KMS-11 (cell line): ENCODE data around the gene VASH2.

Experiments used
- H2AFZ ChIP-seq: fragments of 200-600 bp; sonication (generic); 2 replicates; pipeline ENCODE4 v1.6.1; 2016; ENCODE audit warnings: antibody characterized with exemption, mixed run types, low read depth
- H3K27ac ChIP-seq: fragments of 200-600 bp; sonication (generic); 2 replicates; pipeline ENCODE4 v1.6.1; 2016; ENCODE audit warnings: mild to moderate bottlenecking, mixed run types
- H3K27me3 ChIP-seq: fragments of 200-600 bp; sonication (generic); 2 replicates; pipeline ENCODE4 v1.6.1; 2017; ENCODE audit warnings: mild to moderate bottlenecking, low read depth, mixed run types, moderate library complexity; ENCODE audit not compliant: insufficient read depth
- H3K36me3 ChIP-seq: fragments of 200-600 bp; sonication (generic); 2 replicates; pipeline ENCODE4 v1.6.1; 2017; ENCODE audit warnings: mild to moderate bottlenecking, mixed run types; ENCODE audit not compliant: insufficient read depth
- H3K4me1 ChIP-seq: fragments of 200-600 bp; sonication (generic); 2 replicates; pipeline ENCODE4 v1.6.1; 2016; ENCODE audit warnings: mild to moderate bottlenecking, low read depth, mixed run types; ENCODE audit not compliant: poor library complexity, severe bottlenecking
- H3K4me2 ChIP-seq: fragments of 200-600 bp; sonication (generic); 2 replicates; pipeline ENCODE4 v1.7.0; 2016; ENCODE audit warnings: mild to moderate bottlenecking, mixed run types
- H3K4me3 ChIP-seq: fragments of 200-600 bp; sonication (generic); IDR thresholded peaks from 2 replicates; pipeline ENCODE4 v1.6.1; 2017; ENCODE audit warnings: low read depth, low read length, mixed read lengths; ENCODE audit not compliant: insufficient read depth
- H3K79me2 ChIP-seq: fragments of 200-600 bp; sonication (generic); 2 replicates; pipeline ENCODE4 v1.6.1; 2016; ENCODE audit warnings: low read depth, mixed run types; ENCODE audit not compliant: insufficient read depth
- H3K9ac ChIP-seq: fragments of 200-600 bp; sonication (generic); 2 replicates; pipeline ENCODE4 v1.6.1; 2016; ENCODE audit warnings: mild to moderate bottlenecking, mixed run types
- H4K20me1 ChIP-seq: fragments of 200-600 bp; sonication (generic); 2 replicates; pipeline ENCODE4 v1.6.1; 2016; ENCODE audit warnings: mild to moderate bottlenecking, mixed run types; ENCODE audit not compliant: insufficient read depth
- TF ChIP-seq, protein P1 (sequence below): fragments of 200-600 bp; sonication (generic); conservative IDR thresholded peaks from 2 replicates; pipeline ENCODE4 v1.6.1; 2017; ENCODE audit warnings: low read depth, mild to moderate bottlenecking, antibody characterized with exemption, low read length, moderate library complexity, mixed read lengths

Gene VASH2

GRCh38 chr1:212935387-212935981, 14.9 kb upstream of the VASH2 start:
- TF ChIP-seq, protein P1, sequence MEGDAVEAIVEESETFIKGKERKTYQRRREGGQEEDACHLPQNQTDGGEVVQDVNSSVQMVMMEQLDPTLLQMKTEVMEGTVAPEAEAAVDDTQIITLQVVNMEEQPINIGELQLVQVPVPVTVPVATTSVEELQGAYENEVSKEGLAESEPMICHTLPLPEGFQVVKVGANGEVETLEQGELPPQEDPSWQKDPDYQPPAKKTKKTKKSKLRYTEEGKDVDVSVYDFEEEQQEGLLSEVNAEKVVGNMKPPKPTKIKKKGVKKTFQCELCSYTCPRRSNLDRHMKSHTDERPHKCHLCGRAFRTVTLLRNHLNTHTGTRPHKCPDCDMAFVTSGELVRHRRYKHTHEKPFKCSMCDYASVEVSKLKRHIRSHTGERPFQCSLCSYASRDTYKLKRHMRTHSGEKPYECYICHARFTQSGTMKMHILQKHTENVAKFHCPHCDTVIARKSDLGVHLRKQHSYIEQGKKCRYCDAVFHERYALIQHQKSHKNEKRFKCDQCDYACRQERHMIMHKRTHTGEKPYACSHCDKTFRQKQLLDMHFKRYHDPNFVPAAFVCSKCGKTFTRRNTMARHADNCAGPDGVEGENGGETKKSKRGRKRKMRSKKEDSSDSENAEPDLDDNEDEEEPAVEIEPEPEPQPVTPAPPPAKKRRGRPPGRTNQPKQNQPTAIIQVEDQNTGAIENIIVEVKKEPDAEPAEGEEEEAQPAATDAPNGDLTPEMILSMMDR = no peak
- H3K79me2 ChIP-seq = no peaks in the 10 kb centered on the region
- no peaks in the 10 kb centered on the region for H4K20me1 ChIP-seq
- no peak overlapping the region for H3K9ac ChIP-seq
- no peak overlapping the region for H3K27ac ChIP-seq
- H3K4me2 ChIP-seq = no peak overlapping the region
- H3K4me1 ChIP-seq = no peaks in the 10 kb centered on the region
- no peaks in the 10 kb centered on the region for H3K27me3 ChIP-seq
- H3K36me3 ChIP-seq = no peaks in the 10 kb centered on the region
- no peak overlapping the region for H3K4me3 ChIP-seq
- no peak overlapping the region for H2AFZ ChIP-seq

- Histone ChIP-seq H3K4me2 (no peak overlapping the region), H3K27me3 (no peaks in the 10 kb centered on the region)
Measured at GRCh38 chr1:212937034-212937433, 13.3 kb upstream of the VASH2 start.

GRCh38 chr1:212938846-212939245, 11.5 kb upstream of the VASH2 start:
- no peak overlapping the region for H2AFZ ChIP-seq
- H3K4me3 ChIP-seq = no peak overlapping the region
- no peaks in the 10 kb centered on the region for H3K27me3 ChIP-seq
- no peaks in the 10 kb centered on the region for H3K36me3 ChIP-seq
- H3K4me2 ChIP-seq = no peak overlapping the region
- no peaks in the 10 kb centered on the region for H4K20me1 ChIP-seq
- H3K27ac ChIP-seq = no peak overlapping the region
- no peak overlapping the region for H3K9ac ChIP-seq
- TF ChIP-seq, protein P1 = no peak
- peaks cover 4% of the 10 kb centered on the region for H3K4me1 ChIP-seq
- H3K79me2 ChIP-seq = no peaks in the 10 kb centered on the region

More at GRCh38 chr1:212937034-212937433, 13.3 kb upstream of the VASH2 start:
- no peaks in the 10 kb centered on the region for H3K4me1 ChIP-seq
- TF ChIP-seq, protein P1 = no peak
- no peak overlapping the region for H2AFZ ChIP-seq
- no peak overlapping the region for H3K4me3 ChIP-seq
- no peaks in the 10 kb centered on the region for H4K20me1 ChIP-seq
- no peak overlapping the region for H3K27ac ChIP-seq
- H3K79me2 ChIP-seq = no peaks in the 10 kb centered on the region
- no peaks in the 10 kb centered on the region for H3K36me3 ChIP-seq
- H3K9ac ChIP-seq = no peak overlapping the region

GRCh38 chr1:212941452-212941851, 8.9 kb upstream of the VASH2 start:
- H3K79me2 ChIP-seq = no peaks in the 10 kb centered on the region
- H3K9ac ChIP-seq = no peak overlapping the region
- peaks cover 4% of the 10 kb centered on the region for H3K4me1 ChIP-seq
- TF ChIP-seq, protein P1 = no peak
- H3K27me3 ChIP-seq = no peaks in the 10 kb centered on the region
- no peaks in the 10 kb centered on the region for H3K36me3 ChIP-seq
- H3K4me3 ChIP-seq = no peak overlapping the region
- H4K20me1 ChIP-seq = no peaks in the 10 kb centered on the region
- H3K27ac ChIP-seq = no peak overlapping the region
- H3K4me2 ChIP-seq = no peak overlapping the region
- H2AFZ ChIP-seq = no peak overlapping the region
